ENCODE measurements around the gene NHLH1. TPM values are rescaled to one million over a fixed set of nuclear protein-coding genes. Genes with fewer than 3 reads are reported as not detected.

Gene NHLH1
- total RNA-seq: not detected

DNA sequence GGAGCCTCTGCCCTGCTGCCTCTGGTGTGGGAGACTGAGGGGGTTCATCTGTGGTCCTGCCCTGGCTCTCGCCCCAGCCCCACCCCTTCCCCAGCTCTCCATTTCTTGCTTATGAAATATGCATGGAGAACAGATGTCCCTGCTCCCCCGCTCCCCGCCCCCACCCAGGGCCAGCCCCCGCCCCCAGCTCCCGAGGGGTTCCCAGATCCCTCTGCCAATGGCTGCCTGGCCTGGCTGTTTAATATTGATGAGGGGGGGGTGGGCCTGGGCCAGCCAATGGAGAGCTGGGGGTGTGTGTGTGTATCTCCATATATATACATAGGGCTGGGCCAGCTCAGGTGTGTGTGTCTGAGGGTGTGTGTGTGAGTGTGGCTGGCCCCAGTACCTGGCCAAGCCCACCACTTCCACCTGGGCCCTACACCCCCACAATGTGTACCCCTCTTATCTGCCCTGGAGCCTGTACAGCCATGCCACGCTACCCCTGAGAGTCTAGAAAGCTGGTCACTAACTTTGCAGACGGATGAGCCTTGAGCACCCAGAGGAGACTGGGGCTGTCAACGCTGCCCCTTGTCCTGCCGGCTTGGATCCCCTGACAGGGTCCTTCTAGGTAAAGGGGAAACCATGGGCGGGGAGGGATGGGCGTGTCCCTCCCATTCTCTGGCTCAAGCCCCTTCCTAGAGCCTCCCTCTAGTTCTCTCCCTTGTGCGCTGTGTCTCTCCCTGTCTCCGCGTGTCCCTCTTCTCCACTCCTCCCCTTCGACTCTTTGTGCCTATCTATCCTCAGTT lies at the start of gene NHLH1:
TSS of gene NHLH1 (plus strand) at position 341 of the 785 bp plus-strand sequence. CDS start 3,661 bp downstream, outside the sequence.
- no peaks in the 10 kb centered on the region for H3K36me3 ChIP-seq
- no peak within 1 kb of the TSS for H3K27ac ChIP-seq
- H3K27me3 ChIP-seq: peaks cover 4% of the 10 kb centered on the region
- TF ChIP-seq, protein P1, sequence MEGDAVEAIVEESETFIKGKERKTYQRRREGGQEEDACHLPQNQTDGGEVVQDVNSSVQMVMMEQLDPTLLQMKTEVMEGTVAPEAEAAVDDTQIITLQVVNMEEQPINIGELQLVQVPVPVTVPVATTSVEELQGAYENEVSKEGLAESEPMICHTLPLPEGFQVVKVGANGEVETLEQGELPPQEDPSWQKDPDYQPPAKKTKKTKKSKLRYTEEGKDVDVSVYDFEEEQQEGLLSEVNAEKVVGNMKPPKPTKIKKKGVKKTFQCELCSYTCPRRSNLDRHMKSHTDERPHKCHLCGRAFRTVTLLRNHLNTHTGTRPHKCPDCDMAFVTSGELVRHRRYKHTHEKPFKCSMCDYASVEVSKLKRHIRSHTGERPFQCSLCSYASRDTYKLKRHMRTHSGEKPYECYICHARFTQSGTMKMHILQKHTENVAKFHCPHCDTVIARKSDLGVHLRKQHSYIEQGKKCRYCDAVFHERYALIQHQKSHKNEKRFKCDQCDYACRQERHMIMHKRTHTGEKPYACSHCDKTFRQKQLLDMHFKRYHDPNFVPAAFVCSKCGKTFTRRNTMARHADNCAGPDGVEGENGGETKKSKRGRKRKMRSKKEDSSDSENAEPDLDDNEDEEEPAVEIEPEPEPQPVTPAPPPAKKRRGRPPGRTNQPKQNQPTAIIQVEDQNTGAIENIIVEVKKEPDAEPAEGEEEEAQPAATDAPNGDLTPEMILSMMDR (IDR thresholded peaks at IDR 0.05): no peak
- no peak for TF ChIP-seq POLR2A (IDR thresholded peaks at IDR 0.05)
- no peak within 1 kb of the TSS for H3K4me3 ChIP-seq (replicated peaks in 1 of 3)
- WGBS, 2 donors: 64 to 69% methylated on average over 11 to 15 of the region's 15 CpGs
- intact Hi-C loops (cut with DNase I): no loop called here
- DNase-seq: no peak
- no peaks in the 10 kb centered on the region for H3K4me1 ChIP-seq
- H3K9me3 ChIP-seq: no peaks in the 10 kb centered on the region

DNA sequence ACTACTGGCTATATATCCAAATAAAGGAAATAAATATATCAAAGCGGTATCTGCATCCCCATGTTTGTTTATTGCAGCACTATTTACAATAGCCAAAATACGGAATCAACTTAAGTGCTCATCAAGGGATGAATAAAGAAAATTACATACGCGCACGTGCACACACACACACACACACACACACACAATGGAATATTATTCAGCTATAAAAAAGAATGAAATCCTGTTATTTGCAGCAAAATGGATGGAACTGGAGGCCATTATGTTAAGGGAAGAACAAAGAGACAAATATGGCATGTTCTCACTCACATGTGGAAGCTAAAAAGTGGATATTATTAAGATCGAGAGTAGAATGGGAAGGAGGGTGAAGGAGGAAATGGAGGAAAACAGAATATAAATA lies 44.0 kb upstream of the NHLH1 start:
- DNase-seq: no peak
- Histone ChIP-seq H3K27ac (no peak overlapping the region), H3K36me3 (peaks cover 57 to 58% of the 10 kb centered on the region in 2 donors), H3K27me3 (no peaks in the 10 kb centered on the region), H3K9me3 (no peaks in the 10 kb centered on the region), H3K4me1 (no peaks in the 10 kb centered on the region), H3K4me3 (replicated peaks in 1 of 3) (no peak overlapping the region)
- WGBS, 2 donors: 96 to 97% methylated on average over 6 of the region's 6 CpGs
- intact Hi-C loops (cut with DNase I): no loop called here
- TF ChIP-seq POLR2A (IDR thresholded peaks at IDR 0.05): no peak
- TF ChIP-seq, protein P1 (IDR thresholded peaks at IDR 0.05): no peak

DNA sequence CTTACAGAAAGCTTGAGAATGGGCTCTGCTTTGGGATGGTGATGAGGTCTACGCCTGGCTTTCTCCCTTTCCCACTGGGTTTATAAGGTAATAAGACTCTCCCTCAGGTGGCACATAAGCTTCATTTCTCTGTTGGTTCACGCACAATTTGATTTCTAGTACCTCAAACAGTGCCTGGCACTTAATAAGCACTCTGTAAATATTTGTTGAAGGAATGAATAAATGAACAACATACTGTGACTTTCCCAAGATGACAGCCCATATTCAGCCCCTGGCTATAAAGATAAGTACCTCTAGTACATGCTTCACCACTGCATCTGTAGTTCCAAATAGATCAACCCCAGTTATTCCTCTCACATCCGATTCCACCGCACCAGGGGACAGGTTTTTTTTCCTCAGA lies 41.6 kb upstream of the NHLH1 start:
- H3K36me3 ChIP-seq: peaks cover 66 to 78% of the 10 kb centered on the region in 2 donors

DNA sequence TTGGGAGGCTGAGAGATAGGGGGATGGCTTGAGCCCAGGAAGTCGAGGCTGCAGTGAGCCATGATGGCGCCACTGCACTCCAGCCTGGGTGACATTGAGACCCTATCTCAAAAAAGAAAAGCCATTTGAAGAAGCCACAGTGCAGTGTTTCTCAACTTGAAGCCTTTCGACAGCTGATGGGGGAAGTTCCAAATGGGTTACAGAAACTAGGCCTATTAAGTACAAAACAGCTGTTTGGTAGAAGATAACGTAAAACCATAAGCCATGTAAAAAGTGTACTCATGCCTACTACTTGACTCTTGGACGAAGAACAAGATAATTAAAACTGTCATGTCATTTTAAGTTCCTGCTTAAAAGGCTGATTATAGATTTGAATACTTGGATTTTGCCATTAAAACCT lies 40.5 kb upstream of the NHLH1 start:
- Histone ChIP-seq H3K27me3 (no peaks in the 10 kb centered on the region), H3K27ac (no peak overlapping the region), H3K4me1 (no peaks in the 10 kb centered on the region), H3K36me3 (peaks cover 78 to 88% of the 10 kb centered on the region in 2 donors), H3K9me3 (no peaks in the 10 kb centered on the region), H3K4me3 (replicated peaks in 1 of 3) (no peak overlapping the region)
- no peak for TF ChIP-seq POLR2A (IDR thresholded peaks at IDR 0.05)
- TF ChIP-seq, protein P1 (IDR thresholded peaks at IDR 0.05): no peak
- intact Hi-C loops (cut with DNase I): no loop called here
- no peak for DNase-seq
- 94 to 95% methylated on average over 5 of the region's 5 CpGs for WGBS, 2 donors

More for the DNA sequence above, 41.6 kb upstream of the NHLH1 start:
- Histone ChIP-seq H3K27ac (no peak overlapping the region), H3K4me1 (no peaks in the 10 kb centered on the region), H3K4me3 (replicated peaks in 1 of 3) (no peak overlapping the region), H3K9me3 (no peaks in the 10 kb centered on the region), H3K27me3 (no peaks in the 10 kb centered on the region)
- 99% methylated on average over 4 of the region's 4 CpGs for WGBS, 2 donors
- TF ChIP-seq, protein P1 (IDR thresholded peaks at IDR 0.05): no peak
- TF ChIP-seq POLR2A (IDR thresholded peaks at IDR 0.05): no peak
- no peak for DNase-seq
- intact Hi-C loops (cut with DNase I): no loop called here

DNA sequence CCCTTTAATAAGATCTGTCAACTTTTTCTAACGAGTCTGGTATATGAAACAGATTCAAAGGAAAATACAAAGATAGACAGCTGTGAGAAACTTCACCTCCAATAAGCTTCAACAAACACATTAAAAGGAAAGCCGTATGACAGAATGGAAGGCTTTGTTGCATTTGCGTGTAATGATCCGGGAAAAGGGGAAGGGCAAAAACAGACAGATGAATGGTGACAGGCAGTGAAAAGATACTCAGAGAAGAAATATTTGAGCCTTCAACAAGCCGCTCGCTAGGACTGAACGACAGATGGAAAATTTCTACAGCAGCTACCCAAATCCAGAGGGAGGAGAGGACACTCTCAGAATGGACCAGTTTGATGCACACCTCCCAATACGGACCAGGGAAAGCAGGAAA lies 38.7 kb upstream of the NHLH1 start:
- peaks cover 88 to 95% of the 10 kb centered on the region in 2 donors for H3K36me3 ChIP-seq

More for the DNA sequence above, 38.7 kb upstream of the NHLH1 start:
- H3K4me1 ChIP-seq: no peaks in the 10 kb centered on the region
- H3K9me3 ChIP-seq: no peaks in the 10 kb centered on the region
- no peak for DNase-seq
- H3K4me3 ChIP-seq (replicated peaks in 1 of 3): no peak overlapping the region
- intact Hi-C loops (cut with DNase I): no loop called here
- H3K27ac ChIP-seq: no peak overlapping the region
- WGBS, 2 donors: 80 to 89% methylated on average over 8 of the region's 8 CpGs
- no peaks in the 10 kb centered on the region for H3K27me3 ChIP-seq
- TF ChIP-seq, protein P1 (IDR thresholded peaks at IDR 0.05): no peak
- no peak for TF ChIP-seq POLR2A (IDR thresholded peaks at IDR 0.05)
